Fibroblast of mammary gland (primary cell): ENCODE measurements around the gene GSX2.

Source experiments
- DNase-seq: peaks from one replicate; pipeline ENCODE4 v3.0.0-alpha.2; 2010; ENCODE audit warnings: low read depth
- H3K4me3 ChIP-seq: 2 replicates; pipeline ENCODE4 v1.5.1; 2011; ENCODE audit warnings: low read depth, mild to moderate bottlenecking, low read length, moderate library complexity; ENCODE audit not compliant: control insufficient read depth
- TF ChIP-seq, protein P1 (sequence below): conservative IDR thresholded peaks from 2 replicates; pipeline ENCODE4 v1.5.1; 2011; ENCODE audit warnings: low read depth, low read length, inconsistent platforms; ENCODE audit not compliant: control insufficient read depth, insufficient read depth

GSX2 gene

GRCh38 chr4:54095110-54095825 lies 4.7 kb upstream of the GSX2 start:
- no peak overlapping the region for H3K4me3 ChIP-seq
- DNase-seq, result no peak
- TF ChIP-seq, protein P1, sequence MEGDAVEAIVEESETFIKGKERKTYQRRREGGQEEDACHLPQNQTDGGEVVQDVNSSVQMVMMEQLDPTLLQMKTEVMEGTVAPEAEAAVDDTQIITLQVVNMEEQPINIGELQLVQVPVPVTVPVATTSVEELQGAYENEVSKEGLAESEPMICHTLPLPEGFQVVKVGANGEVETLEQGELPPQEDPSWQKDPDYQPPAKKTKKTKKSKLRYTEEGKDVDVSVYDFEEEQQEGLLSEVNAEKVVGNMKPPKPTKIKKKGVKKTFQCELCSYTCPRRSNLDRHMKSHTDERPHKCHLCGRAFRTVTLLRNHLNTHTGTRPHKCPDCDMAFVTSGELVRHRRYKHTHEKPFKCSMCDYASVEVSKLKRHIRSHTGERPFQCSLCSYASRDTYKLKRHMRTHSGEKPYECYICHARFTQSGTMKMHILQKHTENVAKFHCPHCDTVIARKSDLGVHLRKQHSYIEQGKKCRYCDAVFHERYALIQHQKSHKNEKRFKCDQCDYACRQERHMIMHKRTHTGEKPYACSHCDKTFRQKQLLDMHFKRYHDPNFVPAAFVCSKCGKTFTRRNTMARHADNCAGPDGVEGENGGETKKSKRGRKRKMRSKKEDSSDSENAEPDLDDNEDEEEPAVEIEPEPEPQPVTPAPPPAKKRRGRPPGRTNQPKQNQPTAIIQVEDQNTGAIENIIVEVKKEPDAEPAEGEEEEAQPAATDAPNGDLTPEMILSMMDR, result no peak

DNA sequence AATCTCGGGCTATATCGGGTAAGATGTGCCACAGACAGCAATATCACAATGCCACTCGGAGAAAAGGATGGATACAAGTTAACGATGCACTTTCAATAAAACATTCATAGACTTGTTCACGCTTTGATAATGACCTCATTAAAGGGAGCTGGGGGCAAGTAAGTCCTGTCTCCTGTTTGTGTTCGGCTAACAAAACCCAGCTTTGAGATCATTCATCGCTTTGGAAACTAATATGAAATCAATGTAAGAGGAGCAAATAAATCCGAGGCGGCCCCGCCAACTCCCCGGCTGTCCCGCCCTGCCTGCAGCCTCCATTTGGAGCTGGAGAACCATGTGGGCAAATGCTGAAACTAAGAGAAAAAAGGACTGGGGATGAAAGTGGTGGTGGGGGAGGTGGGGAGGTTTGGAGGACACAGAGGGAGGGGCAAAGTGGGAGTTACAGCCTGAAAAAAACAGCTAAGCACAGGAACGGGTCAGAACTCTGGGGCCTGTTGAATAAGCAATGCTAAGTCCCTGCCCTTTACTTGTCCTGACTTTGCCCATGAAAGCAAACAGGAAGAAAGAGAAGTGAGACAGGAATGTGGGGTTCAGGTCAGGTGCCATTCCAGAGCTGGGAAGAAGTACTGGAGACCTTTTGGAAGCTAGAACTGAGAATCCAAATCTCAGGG lies 3.5 kb upstream of the GSX2 start:
- DNase-seq, result no peak
- TF ChIP-seq, protein P1, result no peak
- no peak overlapping the region for H3K4me3 ChIP-seq

DNA sequence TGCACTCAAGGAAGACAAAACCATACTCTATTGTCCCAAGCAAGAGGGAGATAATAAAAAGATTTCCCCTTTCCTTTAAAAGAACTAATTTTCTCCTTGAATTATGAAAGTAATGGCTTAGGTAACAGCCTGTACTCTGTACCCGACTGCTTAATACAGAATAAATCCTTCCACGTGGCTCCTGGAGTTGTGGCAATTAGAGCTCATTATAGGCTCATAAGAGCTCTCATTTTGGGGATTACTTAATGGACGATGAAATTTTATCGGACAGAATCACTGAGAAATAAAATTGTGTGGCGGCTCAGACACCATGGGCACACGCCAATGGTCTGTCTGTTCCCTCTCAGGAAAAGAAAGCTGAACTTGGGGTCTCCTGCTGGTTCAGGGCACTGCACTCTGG lies 2.8 kb upstream of the GSX2 start:
- H3K4me3 ChIP-seq, result no peak overlapping the region
- TF ChIP-seq, protein P1, result no peak
- no peak for DNase-seq

- TF ChIP-seq, protein P1, result no peak
- no peak overlapping the region for H3K4me3 ChIP-seq
- no peak for DNase-seq
Observed at GRCh38 chr4:54098375-54098774, 1.6 kb upstream of the GSX2 start.

DNA sequence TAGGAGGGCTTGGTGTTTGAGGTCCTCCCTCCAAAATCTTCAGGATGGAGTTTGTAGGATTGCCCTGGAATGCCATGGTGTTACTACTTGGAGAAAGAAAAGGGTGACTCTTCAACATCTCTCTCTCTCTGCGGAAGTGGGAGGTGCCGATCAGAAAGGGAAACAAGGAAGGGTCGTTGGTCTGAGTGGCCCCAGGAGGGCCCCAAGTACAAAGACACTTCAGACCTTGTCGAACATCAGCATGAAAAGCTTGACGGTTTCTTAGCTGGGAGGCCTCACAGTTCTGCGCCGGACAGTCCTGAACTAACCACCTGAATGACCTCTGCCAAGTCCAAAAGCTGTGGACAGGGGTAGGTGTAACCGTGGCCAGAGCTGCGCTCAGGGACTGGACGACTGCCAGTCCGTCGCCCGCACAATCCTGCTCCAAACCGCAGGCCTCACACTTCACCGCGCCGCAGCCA lies 646 bp upstream of the GSX2 start:
- no peak for DNase-seq
- TF ChIP-seq, protein P1, result no peak
- H3K4me3 ChIP-seq, result peak overlapping the region; percentile 41

DNA sequence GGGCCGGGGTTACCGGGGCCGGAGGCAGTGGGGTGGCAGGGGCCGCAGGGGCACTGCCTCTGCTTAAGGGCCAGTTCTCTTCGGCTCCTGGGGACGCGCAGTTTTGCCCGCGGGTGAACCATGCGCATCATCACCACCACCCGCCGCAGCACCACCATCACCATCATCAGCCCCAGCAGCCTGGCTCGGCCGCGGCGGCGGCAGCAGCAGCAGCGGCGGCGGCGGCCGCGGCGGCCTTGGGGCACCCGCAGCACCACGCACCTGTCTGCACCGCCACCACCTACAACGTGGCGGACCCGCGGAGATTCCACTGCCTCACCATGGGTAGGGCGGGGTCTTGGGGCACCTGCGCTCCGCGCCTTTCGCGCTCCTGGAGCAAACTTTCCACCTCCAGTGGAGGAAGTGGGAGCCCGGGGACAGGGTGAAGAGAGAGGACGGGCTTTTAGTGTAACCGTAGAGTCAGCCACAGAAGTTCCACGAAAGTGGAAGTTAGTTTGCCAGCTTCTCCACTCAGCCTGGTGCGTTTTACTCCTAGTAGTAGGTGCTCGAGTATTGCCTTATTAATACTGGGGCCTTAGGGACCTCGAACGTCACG lies 729 bp downstream of the GSX2 start:
- DNase-seq, result no peak
- H3K4me3 ChIP-seq, result peak overlapping the region; percentile 41
- TF ChIP-seq, protein P1, result no peak
